Measurements from ENCODE around the gene RBPJL.

The RBPJL gene

DNA sequence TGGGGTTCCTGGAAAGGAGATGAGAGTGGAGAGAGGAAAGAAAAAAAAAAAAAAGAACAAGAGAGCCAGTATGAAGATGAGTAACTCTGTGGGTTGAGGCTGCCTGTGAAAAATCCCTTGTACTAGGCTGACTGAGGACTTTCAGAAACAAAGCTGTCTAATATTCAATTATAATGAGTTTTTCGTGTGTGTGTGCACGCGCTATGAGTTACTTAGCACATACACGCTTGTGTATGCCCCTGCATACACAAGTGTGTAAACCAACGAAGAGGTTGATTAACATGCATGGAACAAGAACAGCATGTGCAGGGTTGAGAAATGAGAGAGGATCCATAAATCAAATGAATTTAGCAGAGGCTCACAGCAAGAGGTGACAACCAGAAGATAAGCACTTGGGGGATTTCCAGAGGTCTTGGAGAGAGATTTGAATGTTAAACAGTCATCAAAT lies 4.8 kb upstream of the RBPJL start:
- no peak overlapping the region for H3K4me2 ChIP-seq (ENCODE audit: low read length)
- no peak overlapping the region for H3K9ac ChIP-seq
- H3K79me2 ChIP-seq: no peaks in the 10 kb centered on the region
- H3K27me3 ChIP-seq (ENCODE audit: control insufficient read depth, insufficient read depth, low read length): no peaks in the 10 kb centered on the region
- TF ChIP-seq, protein P1, sequence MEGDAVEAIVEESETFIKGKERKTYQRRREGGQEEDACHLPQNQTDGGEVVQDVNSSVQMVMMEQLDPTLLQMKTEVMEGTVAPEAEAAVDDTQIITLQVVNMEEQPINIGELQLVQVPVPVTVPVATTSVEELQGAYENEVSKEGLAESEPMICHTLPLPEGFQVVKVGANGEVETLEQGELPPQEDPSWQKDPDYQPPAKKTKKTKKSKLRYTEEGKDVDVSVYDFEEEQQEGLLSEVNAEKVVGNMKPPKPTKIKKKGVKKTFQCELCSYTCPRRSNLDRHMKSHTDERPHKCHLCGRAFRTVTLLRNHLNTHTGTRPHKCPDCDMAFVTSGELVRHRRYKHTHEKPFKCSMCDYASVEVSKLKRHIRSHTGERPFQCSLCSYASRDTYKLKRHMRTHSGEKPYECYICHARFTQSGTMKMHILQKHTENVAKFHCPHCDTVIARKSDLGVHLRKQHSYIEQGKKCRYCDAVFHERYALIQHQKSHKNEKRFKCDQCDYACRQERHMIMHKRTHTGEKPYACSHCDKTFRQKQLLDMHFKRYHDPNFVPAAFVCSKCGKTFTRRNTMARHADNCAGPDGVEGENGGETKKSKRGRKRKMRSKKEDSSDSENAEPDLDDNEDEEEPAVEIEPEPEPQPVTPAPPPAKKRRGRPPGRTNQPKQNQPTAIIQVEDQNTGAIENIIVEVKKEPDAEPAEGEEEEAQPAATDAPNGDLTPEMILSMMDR (IDR thresholded peaks at IDR 0.05): no peak
- no peak overlapping the region for H3K27ac ChIP-seq
- no peak overlapping the region for H3K4me3 ChIP-seq (ENCODE audit: low read depth, low read length)
- H3K9me3 ChIP-seq (ENCODE audit: control insufficient read depth, low read length): no peaks in the 10 kb centered on the region
- no peaks in the 10 kb centered on the region for H3K4me1 ChIP-seq
- no peak overlapping the region for H2AFZ ChIP-seq
- H3K36me3 ChIP-seq (ENCODE audit: control insufficient read depth, insufficient read depth, low read length): no peaks in the 10 kb centered on the region

DNA sequence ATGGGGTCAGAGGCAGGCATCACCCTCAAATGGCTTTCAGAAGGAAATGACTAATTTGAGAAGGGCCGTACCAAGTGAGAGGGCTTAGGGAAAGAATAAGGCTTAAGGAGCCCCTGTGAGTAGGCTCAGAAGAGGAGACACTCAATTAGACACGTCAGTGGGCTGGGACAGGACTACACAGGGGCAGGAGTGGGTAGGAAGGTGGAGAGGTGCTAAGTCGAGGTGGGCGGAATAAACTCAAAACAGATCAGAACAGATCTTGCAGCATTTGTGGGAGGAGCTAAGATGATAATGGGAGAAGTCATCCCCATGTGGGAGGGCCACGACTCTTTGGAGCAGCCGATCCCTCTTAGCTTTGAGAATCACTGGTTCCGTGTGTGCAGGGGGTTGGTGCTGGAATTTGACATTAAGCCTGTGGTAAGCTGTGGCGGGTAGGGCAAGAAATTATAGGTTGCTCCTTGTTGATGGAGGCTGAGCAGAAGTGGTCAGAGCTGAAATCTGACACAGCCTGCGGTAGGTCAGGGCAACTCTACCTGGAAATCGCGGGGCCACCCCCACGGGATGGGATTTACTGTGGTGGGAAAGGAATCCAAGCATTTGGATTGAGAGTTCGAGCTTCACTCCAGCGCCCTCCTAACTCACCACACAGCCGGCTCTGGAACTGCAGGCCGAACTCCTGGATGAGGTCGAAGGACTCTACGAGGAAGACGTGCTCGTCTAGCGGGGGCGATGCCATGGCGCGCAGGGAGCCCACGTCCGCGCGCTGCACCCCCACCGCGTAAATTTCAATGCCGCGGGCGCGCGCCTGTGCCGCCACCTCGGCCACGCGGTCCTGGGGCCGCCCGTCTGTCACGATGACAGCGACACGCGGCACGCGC lies 2.8 kb upstream of the RBPJL start:
- no peaks in the 10 kb centered on the region for H3K36me3 ChIP-seq (ENCODE audit: control insufficient read depth, insufficient read depth, low read length)
- H3K9ac ChIP-seq: no peak overlapping the region
- no peak overlapping the region for H3K27ac ChIP-seq
- H3K9me3 ChIP-seq (ENCODE audit: control insufficient read depth, low read length): no peaks in the 10 kb centered on the region
- H3K4me3 ChIP-seq (ENCODE audit: low read depth, low read length): no peak overlapping the region
- no peak overlapping the region for H3K4me2 ChIP-seq (ENCODE audit: low read length)
- TF ChIP-seq, protein P1 (IDR thresholded peaks at IDR 0.05): no peak
- no peak overlapping the region for H2AFZ ChIP-seq
- no peaks in the 10 kb centered on the region for H3K4me1 ChIP-seq
- no peaks in the 10 kb centered on the region for H3K79me2 ChIP-seq
- H3K27me3 ChIP-seq (ENCODE audit: control insufficient read depth, insufficient read depth, low read length): no peaks in the 10 kb centered on the region

DNA sequence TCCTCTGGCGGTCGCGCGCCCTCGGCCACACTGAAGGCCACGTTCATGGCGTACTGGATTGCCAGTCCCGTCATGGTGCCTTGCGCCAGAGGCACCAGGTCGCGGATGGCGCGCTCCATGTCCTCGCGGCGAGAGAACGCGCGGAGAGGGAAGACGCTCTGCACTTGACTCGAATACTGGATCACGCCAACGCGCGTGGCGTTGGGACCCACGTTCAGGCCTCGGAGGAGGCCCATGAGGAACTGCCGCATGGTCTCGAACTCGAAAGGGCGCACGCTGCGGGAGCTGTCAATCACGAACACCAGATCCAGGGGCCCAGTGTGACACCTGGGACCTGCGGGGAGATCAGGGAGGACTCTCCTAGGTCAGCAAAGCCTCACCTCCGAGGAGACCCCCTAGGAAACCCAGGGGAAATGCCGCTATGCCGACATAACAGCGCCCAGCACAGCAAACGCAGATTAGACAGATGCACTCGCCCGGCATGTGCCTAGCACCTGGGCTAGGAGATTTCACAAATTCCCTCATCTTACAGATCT lies 2.1 kb upstream of the RBPJL start:
- Histone ChIP-seq H2AFZ (no peak overlapping the region), H3K79me2 (no peaks in the 10 kb centered on the region), H3K36me3 (ENCODE audit: control insufficient read depth, insufficient read depth, low read length) (no peaks in the 10 kb centered on the region), H3K4me1 (no peaks in the 10 kb centered on the region), H3K27ac (no peak overlapping the region), H3K9me3 (ENCODE audit: control insufficient read depth, low read length) (no peaks in the 10 kb centered on the region), H3K4me3 (ENCODE audit: low read depth, low read length) (no peak overlapping the region), H3K9ac (no peak overlapping the region), H3K27me3 (ENCODE audit: control insufficient read depth, insufficient read depth, low read length) (no peaks in the 10 kb centered on the region), H3K4me2 (ENCODE audit: low read length) (no peak overlapping the region)
- TF ChIP-seq, protein P1 (IDR thresholded peaks at IDR 0.05): no peak

DNA sequence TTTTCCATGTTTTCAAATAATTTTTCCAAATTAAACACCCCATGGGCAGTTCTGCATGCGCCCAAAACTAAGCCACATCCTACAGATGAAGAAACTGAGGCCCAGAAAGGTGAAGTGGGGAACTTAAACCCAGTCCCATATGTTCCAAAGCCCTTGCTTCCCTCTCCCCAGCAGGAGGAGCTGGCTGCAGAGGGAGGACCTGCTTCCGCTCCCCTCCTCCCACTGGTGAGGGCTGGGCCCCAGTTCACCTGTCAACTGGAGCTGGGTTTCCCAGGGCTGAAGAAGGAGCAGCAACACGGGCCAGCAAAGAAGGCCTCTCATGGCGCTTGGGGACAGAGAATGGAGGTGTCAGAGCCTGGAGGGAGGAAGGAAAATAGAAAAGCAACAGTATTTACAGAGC lies 1.4 kb upstream of the RBPJL start:
- Histone ChIP-seq H3K4me1 (no peaks in the 10 kb centered on the region), H3K4me2 (ENCODE audit: low read length) (no peak overlapping the region), H3K9ac (no peak overlapping the region), H3K36me3 (ENCODE audit: control insufficient read depth, insufficient read depth, low read length) (no peaks in the 10 kb centered on the region), H3K9me3 (ENCODE audit: control insufficient read depth, low read length) (no peaks in the 10 kb centered on the region), H3K27ac (no peak overlapping the region), H3K27me3 (ENCODE audit: control insufficient read depth, insufficient read depth, low read length) (no peaks in the 10 kb centered on the region), H2AFZ (no peak overlapping the region), H3K79me2 (no peaks in the 10 kb centered on the region), H3K4me3 (ENCODE audit: low read depth, low read length) (no peak overlapping the region)
- TF ChIP-seq, protein P1 (IDR thresholded peaks at IDR 0.05): no peak

Measured in parathyroid adenoma (tissue), 2 donors.